Lower leg skin (tissue), 3 donors: ENCODE measurements around the gene ZNF135.

ENCODE experiments used
- CTCF ChIP-seq, 3 donors: fragments of 450-650 bp; IDR thresholded peaks; one replicate each; pipeline ENCODE4 v1.5.1; 2016; ENCODE audit warnings: antibody characterized with exemption in 3 of 3, mild to moderate bottlenecking in 3 of 3, moderate library complexity in 2 of 3
- POLR2A ChIP-seq, 2 donors: fragments of 450-650 bp; IDR thresholded peaks; one replicate each; pipeline ENCODE4 v1.6.1; 2016 to 2017; ENCODE audit warnings: antibody characterized with exemption in 2 of 2, mild to moderate bottlenecking in 1 of 2, moderate library complexity in 1 of 2

DNA sequence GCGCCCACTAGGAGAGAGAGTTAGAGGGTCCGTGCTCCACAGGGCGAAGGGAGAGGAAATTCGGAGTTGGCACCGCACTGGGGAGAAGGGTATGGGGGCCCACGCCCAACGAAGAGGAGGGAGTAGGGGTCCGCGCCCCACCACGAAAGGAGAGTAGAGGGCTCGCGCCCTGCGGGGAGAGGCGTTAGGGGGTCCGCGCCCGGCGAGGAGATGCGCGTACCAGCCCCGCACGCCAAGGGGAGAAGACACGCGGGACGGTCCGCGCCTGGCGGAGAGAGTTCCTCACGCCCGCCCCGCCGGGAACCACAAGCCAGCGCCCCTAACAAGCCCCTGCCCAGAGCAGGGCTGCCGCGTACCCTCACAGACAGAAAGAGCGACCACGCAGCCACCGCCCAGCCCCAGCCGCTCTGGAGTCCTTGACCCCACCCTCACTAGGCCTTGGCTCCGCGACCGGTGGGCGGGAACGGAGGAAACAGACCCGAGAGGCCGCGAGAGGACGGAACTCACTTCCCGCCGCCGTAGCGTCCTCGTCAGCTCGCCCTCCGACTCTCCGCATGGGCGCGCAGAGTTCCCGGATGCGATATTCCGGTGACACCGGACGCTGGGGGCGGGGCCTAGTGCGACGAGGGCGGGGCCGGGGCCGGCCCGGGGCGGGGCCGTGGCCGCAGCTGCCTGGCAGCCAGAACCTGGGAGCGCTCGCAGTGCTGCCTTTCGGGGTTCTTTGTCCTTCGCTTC lies 58.9 kb downstream of the ZNF135 start:
- TF ChIP-seq CTCF (IDR thresholded peaks at IDR 0.05), result no peak
- TF ChIP-seq POLR2A (IDR thresholded peaks at IDR 0.05), result no peak
